AG04449 (cell line): Measurements from ENCODE around the gene RUSF1.
A peak's percentile ranks its signal among the peaks of the same experiment; 100 is the strongest.

Experiments used
- CTCF ChIA-PET: fragments of 350-600 bp; formaldehyde crosslinking; extraction: SDS; loops from one replicate; lab custom pipeline; 2021; ENCODE audit warnings: antibody characterized with exemption; lab: Yijun Ruan, JAX
- POLR2A ChIA-PET: fragments of 400-600, 350-600 bp; formaldehyde crosslinking; extraction: SDS; loops from one replicate; lab custom pipeline; 2020; ENCODE audit warnings: antibody characterized with exemption, inconsistent platforms; lab: Yijun Ruan, JAX
- DNase-seq: peaks from one replicate; pipeline ENCODE4 v3.0.0-alpha.2; 2010; ENCODE audit warnings: low read depth, low spot score
- H3K4me3 ChIP-seq: 2 replicates; pipeline ENCODE4 v1.5.1; 2011; ENCODE audit warnings: low read depth, mild to moderate bottlenecking, control low read depth, low read length
- TF ChIP-seq, protein P1 (sequence below): IDR thresholded peaks from one replicate; pipeline ENCODE4 v1.5.1; 2011; ENCODE audit warnings: mild to moderate bottlenecking, moderate library complexity, low read length, control low read depth, inconsistent platforms; ENCODE audit not compliant: insufficient read depth; ENCODE audit errors: missing control alignments

Gene RUSF1

GRCh38 chr16:31458844-31459686, 49.1 kb downstream of the RUSF1 start, which contains the start of gene ARMC5:
TSS of gene ARMC5 (plus strand) at chr16:31459501. CDS start at chr16:31459525, 24 bp downstream.
- TF ChIP-seq, protein P1, sequence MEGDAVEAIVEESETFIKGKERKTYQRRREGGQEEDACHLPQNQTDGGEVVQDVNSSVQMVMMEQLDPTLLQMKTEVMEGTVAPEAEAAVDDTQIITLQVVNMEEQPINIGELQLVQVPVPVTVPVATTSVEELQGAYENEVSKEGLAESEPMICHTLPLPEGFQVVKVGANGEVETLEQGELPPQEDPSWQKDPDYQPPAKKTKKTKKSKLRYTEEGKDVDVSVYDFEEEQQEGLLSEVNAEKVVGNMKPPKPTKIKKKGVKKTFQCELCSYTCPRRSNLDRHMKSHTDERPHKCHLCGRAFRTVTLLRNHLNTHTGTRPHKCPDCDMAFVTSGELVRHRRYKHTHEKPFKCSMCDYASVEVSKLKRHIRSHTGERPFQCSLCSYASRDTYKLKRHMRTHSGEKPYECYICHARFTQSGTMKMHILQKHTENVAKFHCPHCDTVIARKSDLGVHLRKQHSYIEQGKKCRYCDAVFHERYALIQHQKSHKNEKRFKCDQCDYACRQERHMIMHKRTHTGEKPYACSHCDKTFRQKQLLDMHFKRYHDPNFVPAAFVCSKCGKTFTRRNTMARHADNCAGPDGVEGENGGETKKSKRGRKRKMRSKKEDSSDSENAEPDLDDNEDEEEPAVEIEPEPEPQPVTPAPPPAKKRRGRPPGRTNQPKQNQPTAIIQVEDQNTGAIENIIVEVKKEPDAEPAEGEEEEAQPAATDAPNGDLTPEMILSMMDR, result peak; percentile 79
- POLR2A ChIA-PET, result interaction anchor here (0.9 to 3.8 kb wide), 9 partner anchors 12 to 341 kb away, joined by 3 to 25 read pairs (median 6); partner anchors contain the start of genes FUS, KAT8, RUSF1 and SLC5A2
- DNase-seq, result peak; percentile 90
- CTCF ChIA-PET, result interaction anchor here (0.6 to 11.7 kb wide), 21 partner anchors 9 to 505 kb away, joined by 3 to 134 read pairs (median 5); partner anchors contain the start of genes HSD3B7, TGFB1I1, TRIM72 and ZNF267
- H3K4me3 ChIP-seq, result peak within 1 kb of the TSS; percentile 64

GRCh38 chr16:31458073-31458843, 49.9 kb downstream of the RUSF1 start:
- TF ChIP-seq, protein P1, result no peak
- no peak for DNase-seq
- CTCF ChIA-PET, result interaction anchor here (0.6 to 11.7 kb wide), 15 partner anchors 12 to 504 kb away, joined by 3 to 134 read pairs (median 4); partner anchors contain the start of genes TGFB1I1, ZNF267 and ZNF843
- peak overlapping the region; percentile 60 for H3K4me3 ChIP-seq
- POLR2A ChIA-PET, result interaction anchor here (0.9 to 3.8 kb wide), 6 partner anchors 14 to 278 kb away, joined by 3 to 25 read pairs (median 6); partner anchors contain the start of genes FUS, RUSF1, SLC5A2 and TGFB1I1

GRCh38 chr16:31456988-31457360, 51.2 kb downstream of the RUSF1 start:
- no peak overlapping the region; the same call in 1 of the 2 replicates for H3K4me3 ChIP-seq
- TF ChIP-seq, protein P1, result no peak
- ChIA-PET POLR2A (interaction anchor here (0.8 to 3.8 kb wide), 2 partner anchors 256 to 277 kb away, joined by 3 to 25 read pairs; partner anchors contain the start of gene FUS), CTCF (interaction anchor here (1.1 to 11.7 kb wide), 7 partner anchors 9 to 503 kb away, joined by 3 to 134 read pairs (median 4); partner anchors contain the start of gene ZNF843)
- DNase-seq, result no peak

DNA sequence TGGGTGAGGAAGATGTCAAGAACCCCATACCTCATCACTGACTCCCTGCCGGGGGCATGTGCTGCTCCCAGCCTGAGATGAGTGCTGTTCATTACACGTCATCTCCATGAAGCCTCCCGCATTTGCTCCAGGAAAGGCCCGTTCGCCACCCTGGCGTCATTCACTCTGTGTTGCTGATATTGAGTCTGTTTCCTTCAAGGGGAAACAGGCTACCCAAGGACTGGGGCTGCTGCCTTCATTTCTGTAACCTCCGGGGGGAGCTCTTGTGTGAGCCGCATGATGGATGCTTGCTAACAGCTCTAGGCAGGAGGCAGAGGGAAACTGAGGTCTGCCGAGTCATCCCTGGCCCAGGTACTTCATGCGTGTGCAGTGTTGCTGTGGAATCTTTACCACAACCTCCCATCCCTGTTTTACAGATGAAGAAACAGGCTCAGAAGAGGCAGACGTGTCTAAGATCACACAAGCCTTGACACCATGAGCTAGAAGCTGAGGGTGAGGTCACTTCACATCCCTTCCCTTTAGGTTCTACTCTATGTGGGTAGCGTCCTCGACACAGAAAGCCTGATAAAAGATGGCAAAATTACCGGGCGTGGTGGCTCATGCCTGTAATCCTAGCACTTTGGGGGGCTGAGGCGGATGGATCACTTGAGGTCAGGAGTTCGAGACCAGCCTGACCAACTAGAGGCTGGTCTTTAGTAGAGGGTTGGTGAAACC, 52.4 kb downstream of the RUSF1 start:
- CTCF ChIA-PET, result interaction anchor here (0.8 to 11.7 kb wide), 5 partner anchors 8 to 502 kb away, joined by 3 to 134 read pairs (median 3); partner anchors contain the start of gene ZNF843
- TF ChIP-seq, protein P1, result peak; percentile 6
- DNase-seq, result no peak
- no peak overlapping the region for H3K4me3 ChIP-seq
- POLR2A ChIA-PET, result interaction anchor here (2.2 kb wide), 1 partner anchor 276 kb away, joined by 6 read pairs; the partner anchor contains the start of gene FUS
